ENCODE measurements around the gene MTHFD1L.
A peak's percentile ranks its signal among the peaks of the same experiment; 100 is the strongest.

Gene MTHFD1L

GRCh38 chr6:151139524-151139923, 274.0 kb downstream of the MTHFD1L start:
- Histone ChIP-seq H3K4me1 (ENCODE audit: insufficient read depth, poor library complexity, severe bottlenecking) (no peaks in the 10 kb centered on the region), H3K27me3 (ENCODE audit: insufficient read depth, poor library complexity, severe bottlenecking) (no peaks in the 10 kb centered on the region), H3K4me3 (ENCODE audit: severe bottlenecking) (no peak overlapping the region), H3K27ac (ENCODE audit: poor library complexity, severe bottlenecking) (no peak overlapping the region), H3K9me3 (ENCODE audit: severe bottlenecking) (no peaks in the 10 kb centered on the region), H3K36me3 (ENCODE audit: low read depth) (no peaks in the 10 kb centered on the region)
- no peak for ATAC-seq (ENCODE audit: low read depth)
- no peak for TF ChIP-seq CTCF (IDR thresholded peaks at IDR 0.05; ENCODE audit: poor library complexity, severe bottlenecking)
- no peak for DNase-seq (ENCODE audit: low spot score)

GRCh38 chr6:151140767-151141166, 275.3 kb downstream of the MTHFD1L start:
- H3K9me3 ChIP-seq (ENCODE audit: severe bottlenecking) = no peaks in the 10 kb centered on the region
- no peak overlapping the region for H3K27ac ChIP-seq (ENCODE audit: poor library complexity, severe bottlenecking)
- no peak for TF ChIP-seq CTCF (IDR thresholded peaks at IDR 0.05; ENCODE audit: poor library complexity, severe bottlenecking)
- DNase-seq (ENCODE audit: low spot score) = no peak
- H3K4me1 ChIP-seq (ENCODE audit: insufficient read depth, poor library complexity, severe bottlenecking) = no peaks in the 10 kb centered on the region
- ATAC-seq (ENCODE audit: low read depth) = no peak
- H3K4me3 ChIP-seq (ENCODE audit: severe bottlenecking) = no peak overlapping the region
- H3K27me3 ChIP-seq (ENCODE audit: insufficient read depth, poor library complexity, severe bottlenecking) = no peaks in the 10 kb centered on the region
- H3K36me3 ChIP-seq (ENCODE audit: low read depth) = no peaks in the 10 kb centered on the region

GRCh38 chr6:151141685-151142084, 276.2 kb downstream of the MTHFD1L start:
- H3K4me1 ChIP-seq (ENCODE audit: insufficient read depth, poor library complexity, severe bottlenecking) = no peaks in the 10 kb centered on the region
- H3K27me3 ChIP-seq (ENCODE audit: insufficient read depth, poor library complexity, severe bottlenecking) = no peaks in the 10 kb centered on the region
- H3K36me3 ChIP-seq (ENCODE audit: low read depth) = no peaks in the 10 kb centered on the region
- no peak overlapping the region for H3K27ac ChIP-seq (ENCODE audit: poor library complexity, severe bottlenecking)
- no peak for TF ChIP-seq CTCF (IDR thresholded peaks at IDR 0.05; ENCODE audit: poor library complexity, severe bottlenecking)
- ATAC-seq (ENCODE audit: low read depth) (peak; percentile 51; the same call in 2 of the 3 replicates), DNase-seq (ENCODE audit: low spot score) (no peak)
- no peaks in the 10 kb centered on the region for H3K9me3 ChIP-seq (ENCODE audit: severe bottlenecking)
- no peak overlapping the region for H3K4me3 ChIP-seq (ENCODE audit: severe bottlenecking)

GRCh38 chr6:151142676-151143075, 277.2 kb downstream of the MTHFD1L start:
- no peaks in the 10 kb centered on the region for H3K4me1 ChIP-seq (ENCODE audit: insufficient read depth, poor library complexity, severe bottlenecking)
- no peak overlapping the region for H3K27ac ChIP-seq (ENCODE audit: poor library complexity, severe bottlenecking)
- DNase-seq (ENCODE audit: low spot score) (no peak), ATAC-seq (ENCODE audit: low read depth) (no peak)
- H3K4me3 ChIP-seq (ENCODE audit: severe bottlenecking) = no peak overlapping the region
- H3K36me3 ChIP-seq (ENCODE audit: low read depth) = no peaks in the 10 kb centered on the region
- no peaks in the 10 kb centered on the region for H3K9me3 ChIP-seq (ENCODE audit: severe bottlenecking)
- no peak for TF ChIP-seq CTCF (IDR thresholded peaks at IDR 0.05; ENCODE audit: poor library complexity, severe bottlenecking)
- H3K27me3 ChIP-seq (ENCODE audit: insufficient read depth, poor library complexity, severe bottlenecking) = no peaks in the 10 kb centered on the region

GRCh38 chr6:151143337-151143736, 277.8 kb downstream of the MTHFD1L start:
- ATAC-seq (ENCODE audit: low read depth) (no peak), DNase-seq (ENCODE audit: low spot score) (no peak)
- H3K4me1 ChIP-seq (ENCODE audit: insufficient read depth, poor library complexity, severe bottlenecking) = no peaks in the 10 kb centered on the region
- H3K36me3 ChIP-seq (ENCODE audit: low read depth) = no peaks in the 10 kb centered on the region
- H3K27me3 ChIP-seq (ENCODE audit: insufficient read depth, poor library complexity, severe bottlenecking) = no peaks in the 10 kb centered on the region
- no peak for TF ChIP-seq CTCF (IDR thresholded peaks at IDR 0.05; ENCODE audit: poor library complexity, severe bottlenecking)
- H3K27ac ChIP-seq (ENCODE audit: poor library complexity, severe bottlenecking) = no peak overlapping the region
- no peak overlapping the region for H3K4me3 ChIP-seq (ENCODE audit: severe bottlenecking)
- no peaks in the 10 kb centered on the region for H3K9me3 ChIP-seq (ENCODE audit: severe bottlenecking)
